Activated CD8-positive, alpha-beta memory T cell treated with anti-CD3 and anti-CD28 coated beads for 36 hours (primary cell): ENCODE results near the gene PRRX2. TPM values are rescaled to one million over a fixed set of nuclear protein-coding genes. Genes with fewer than 3 reads are reported as not detected.
"Not testable (repeated sequence)": the region's sequence is repeated elsewhere in the genome, so short reads cannot be mapped to it uniquely, and the experiment has no call there.

Source experiments
- CTCF ChIA-PET: fragments of 350-600 bp; sonication (Branson Sonifier 250); formaldehyde crosslinking; loops from one replicate; lab custom pipeline; 2021; ENCODE audit warnings: antibody characterized with exemption; lab: Charles Lee
- POLR2A ChIA-PET: fragments of 350-600 bp; sonication (Branson Sonifier 250); formaldehyde crosslinking; loops from one replicate; lab custom pipeline; 2021; ENCODE audit warnings: antibody characterized with exemption; lab: Charles Lee
- total RNA-seq, 2 experiments: library from RNA; stranded (reverse); gene quantifications; one replicate each; pipeline ENCODE4 v1.2.3, GENCODE V29; 2021

Gene PRRX2
- total RNA-seq, 2 experiments from 2014 or later: 0.63 to 0.99 TPM

DNA sequence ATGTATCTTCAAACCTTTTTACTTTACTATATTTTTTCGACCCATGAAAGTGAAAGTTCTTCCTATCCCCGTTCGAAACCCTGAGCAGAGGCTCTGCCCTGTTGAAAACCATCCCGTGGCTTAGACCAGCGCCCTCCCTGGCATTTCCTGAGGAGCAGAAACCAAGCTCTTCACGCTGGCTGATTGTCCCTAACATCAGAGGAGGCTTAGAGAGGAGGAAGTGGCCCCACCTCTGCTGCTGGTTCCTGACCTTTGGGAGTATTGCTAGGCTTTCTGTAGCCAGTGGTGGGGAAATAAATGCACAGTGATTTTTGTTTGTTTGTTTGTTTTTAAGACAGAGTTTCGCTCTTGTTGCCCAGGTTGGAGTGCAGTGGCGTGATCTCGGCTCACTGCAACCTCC lies 91.6 kb downstream of the PRRX2 start:
- POLR2A ChIA-PET: no interaction called here
- CTCF ChIA-PET: interaction anchor here (0.6 to 1.7 kb wide), 3 partner anchors 20 to 501 kb away, joined by 4 to 7 read pairs (median 5); no protein-coding TSS in a partner anchor

DNA sequence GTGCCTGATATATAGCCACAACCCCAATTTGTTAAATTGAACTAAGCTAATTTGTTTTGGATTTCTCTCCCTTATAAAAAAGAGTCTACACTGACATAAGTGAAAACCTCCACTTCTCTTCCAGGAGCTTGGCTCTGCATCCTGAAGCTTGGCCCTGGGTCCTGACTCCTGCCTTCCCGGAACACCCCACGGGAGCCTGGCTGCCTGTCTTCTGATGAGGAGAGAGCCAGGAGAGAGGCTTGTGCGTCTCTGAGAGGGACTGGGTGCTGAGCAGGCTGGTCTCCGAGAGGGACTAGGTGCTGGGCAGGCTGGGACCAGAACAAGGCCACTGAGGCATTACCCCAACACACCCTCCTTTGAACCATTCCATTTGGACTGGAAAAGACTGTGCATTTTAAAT lies 93.9 kb downstream of the PRRX2 start:
- ChIA-PET CTCF (interaction anchor here (1.5 kb wide), 1 partner anchor 21 kb away, joined by 3 read pairs; no protein-coding TSS in a partner anchor), POLR2A (no interaction called here)

DNA sequence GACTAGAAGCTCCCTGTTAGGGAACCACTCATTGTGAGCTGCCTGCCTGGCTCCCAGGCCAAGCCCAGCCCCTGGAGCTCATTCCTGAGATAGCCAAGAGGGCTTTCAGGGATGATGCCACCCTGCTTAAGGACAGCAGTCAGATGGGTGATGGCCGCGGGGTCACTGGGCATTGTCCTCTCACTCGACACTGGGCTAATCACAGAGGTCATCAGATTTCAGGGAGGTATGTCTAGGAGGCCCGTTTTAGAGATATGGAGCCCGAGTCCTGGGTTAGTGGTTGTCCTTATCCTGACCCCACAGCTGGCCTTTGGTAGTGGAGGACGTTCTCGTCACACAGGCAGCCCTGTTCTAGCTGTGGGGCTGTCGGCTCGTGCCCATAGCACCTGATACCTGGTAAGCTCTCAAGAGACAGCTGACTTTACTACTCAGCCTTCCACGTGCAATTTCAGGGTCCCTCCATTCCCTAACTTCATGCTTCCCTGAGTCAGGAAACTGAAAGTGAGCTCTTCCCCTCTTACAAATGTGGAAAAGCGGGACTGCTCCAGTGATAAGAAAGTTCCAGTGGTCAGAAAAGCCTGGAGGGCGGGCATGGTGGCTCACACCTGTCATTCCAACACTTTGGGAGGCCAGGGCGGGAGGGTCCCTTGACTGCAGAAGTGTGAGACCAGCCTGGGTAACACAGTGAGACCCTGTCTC lies 94.5 kb downstream of the PRRX2 start:
- ChIA-PET CTCF (interaction anchor here (1.5 kb wide), 1 partner anchor 21 kb away, joined by 3 read pairs; no protein-coding TSS in a partner anchor), POLR2A (no interaction called here)

DNA sequence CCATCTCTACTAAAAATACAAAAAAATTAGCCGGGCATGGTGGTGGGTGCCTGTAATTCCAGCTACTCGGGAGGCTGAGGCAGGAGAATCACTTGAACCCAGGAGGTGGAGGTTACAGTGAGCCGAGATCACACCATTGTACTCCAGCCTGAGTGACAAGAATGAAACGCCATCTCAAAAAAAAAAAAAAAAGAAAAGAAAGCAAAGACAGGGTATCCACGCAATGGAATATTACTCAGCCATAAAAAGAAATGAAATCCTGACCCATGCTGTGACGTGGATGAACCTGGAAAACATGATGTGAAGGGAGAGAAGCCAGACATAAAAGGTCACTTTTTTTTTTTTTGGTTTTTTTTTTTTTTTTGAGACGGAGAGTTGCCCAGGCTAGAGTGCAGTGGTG lies 95.3 kb downstream of the PRRX2 start:
- CTCF ChIA-PET: not testable (repeated sequence)

DNA sequence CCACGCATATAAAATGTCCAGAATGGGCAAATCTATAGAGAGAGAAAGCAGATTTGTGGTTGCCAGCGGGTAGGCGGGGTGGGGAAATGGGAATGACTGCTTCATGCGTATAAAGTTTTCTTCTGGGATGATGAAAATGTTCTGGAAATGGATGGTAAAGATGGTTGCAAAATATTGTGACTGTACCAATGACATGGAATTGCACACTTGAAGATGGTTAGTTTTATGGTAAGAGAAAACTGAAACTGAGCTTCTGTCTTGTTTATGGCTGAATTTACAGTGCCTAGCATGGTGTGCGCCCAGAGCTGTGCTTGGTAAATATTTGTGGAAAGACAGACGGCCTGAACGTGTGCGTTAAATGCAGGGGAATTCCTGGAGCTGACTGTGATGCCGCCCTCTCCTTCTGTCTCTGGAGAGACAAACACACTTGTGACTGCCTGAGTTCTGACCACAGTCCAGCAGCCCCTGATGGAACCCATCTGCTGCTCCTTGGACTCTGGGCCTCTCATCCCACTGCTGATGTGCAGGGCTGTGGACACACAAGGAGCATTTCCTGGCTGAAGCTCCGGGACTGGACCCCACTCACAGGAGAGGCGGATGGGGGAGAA lies 96.0 kb downstream of the PRRX2 start:
- CTCF ChIA-PET: interaction anchor here (0.5 kb wide), 1 partner anchor 36 kb away, joined by 3 read pairs; no protein-coding TSS in a partner anchor
- POLR2A ChIA-PET: no interaction called here

More for the DNA sequence above, 95.3 kb downstream of the PRRX2 start:
- POLR2A ChIA-PET: not testable (repeated sequence)

DNA sequence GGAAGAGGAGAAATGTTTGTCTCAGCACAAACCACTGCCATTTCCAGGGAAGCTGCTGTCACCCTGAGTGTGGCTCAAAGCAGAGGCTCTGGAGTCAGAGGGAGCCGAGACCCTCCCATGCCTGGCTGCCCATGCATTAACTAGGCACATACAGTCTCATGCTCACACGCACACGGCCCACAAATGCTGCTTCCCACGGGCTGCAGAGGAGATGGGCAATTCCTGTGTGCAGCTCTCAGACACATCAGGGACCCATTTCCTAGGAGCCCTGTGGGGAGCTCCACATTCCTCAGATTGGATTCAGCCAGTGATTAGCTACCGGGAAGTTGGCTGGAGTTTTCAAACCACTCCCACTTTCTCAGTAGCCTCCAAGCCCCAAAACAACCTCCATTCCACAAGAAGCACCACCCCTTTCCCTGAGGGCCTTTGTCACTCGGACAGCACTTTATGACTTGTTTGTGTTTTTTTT lies 96.5 kb downstream of the PRRX2 start:
- ChIA-PET POLR2A (no interaction called here), CTCF (interaction anchor here (0.5 kb wide), 1 partner anchor 37 kb away, joined by 3 read pairs; no protein-coding TSS in a partner anchor)

DNA sequence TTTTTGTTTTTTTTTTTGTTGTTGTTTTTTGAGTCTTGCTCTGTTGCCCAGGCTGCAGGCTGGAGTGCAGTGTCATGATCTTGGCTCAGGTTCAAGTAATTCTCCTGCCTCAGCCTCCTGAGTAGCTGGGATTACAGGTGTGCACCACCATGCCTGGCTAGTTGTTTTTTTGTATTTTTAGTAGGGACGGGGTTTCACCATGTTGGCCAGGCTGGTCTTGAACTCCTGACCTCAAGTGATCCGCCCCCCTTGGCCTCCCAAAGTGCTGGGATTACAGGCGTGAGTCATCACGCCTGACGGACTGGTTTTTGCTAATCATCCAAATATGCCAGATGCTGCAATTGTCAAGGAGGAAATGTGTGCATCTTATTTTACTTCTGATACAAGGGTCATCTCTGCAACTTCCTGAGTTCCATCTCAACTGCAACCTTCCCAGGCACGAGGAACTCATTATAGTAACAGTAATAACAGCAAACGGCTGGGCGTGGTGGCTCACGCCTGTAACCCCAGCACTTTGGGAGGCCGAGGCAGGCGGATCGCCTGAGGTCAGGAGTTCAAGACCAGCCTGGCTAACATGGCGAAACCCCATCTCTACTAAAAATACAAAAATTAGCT lies 97.0 kb downstream of the PRRX2 start:
- POLR2A ChIA-PET, CTCF ChIA-PET: not testable (repeated sequence)

DNA sequence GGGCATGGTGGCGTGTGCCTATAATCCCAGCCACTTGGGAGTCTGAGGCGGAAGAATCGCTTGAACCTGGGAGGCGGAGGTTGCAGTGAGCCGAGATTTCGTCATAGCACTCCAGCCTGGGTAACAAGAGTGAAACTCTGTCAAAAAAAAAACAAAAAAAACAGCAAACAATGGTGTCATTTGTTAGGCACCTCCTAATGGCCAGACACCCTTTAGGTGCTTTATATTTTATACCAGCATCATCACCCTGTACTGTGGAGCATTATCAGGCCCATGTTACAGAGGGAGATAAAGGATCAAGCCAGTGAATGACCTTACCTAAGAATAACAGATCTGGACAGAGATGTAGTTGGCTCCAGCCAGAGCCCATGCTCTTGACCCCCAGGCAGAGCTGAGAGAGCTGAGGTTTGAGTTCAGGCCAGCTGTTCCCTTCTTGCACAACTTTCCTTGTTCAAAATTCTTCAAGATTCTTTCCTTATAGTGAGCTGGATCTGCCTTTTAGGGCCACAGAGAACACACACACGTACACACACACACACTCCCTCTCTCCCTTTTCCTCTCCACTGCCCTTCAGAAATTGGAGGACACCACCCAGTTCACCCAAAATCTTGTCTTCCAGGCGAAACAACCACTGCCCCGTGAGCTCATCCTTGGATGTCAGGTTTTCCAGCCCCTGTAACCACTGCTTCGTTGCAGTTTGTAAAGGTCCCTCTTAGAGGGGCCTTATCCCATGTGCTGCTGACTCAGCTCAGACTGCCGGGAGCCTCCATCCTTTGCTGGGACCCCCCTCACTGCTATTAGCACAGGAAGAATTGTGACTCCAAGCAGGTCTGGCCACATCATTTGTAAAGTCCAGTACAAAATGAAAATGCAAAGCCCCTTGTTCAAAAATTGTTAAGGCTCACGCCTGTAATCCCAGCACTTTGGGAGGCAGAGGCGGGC lies 97.8 kb downstream of the PRRX2 start:
- POLR2A ChIA-PET: no interaction called here
- CTCF ChIA-PET: interaction anchor here (0.7 to 1.0 kb wide), 2 partner anchors 12 to 26 kb away, joined by 4 read pairs; no protein-coding TSS in a partner anchor

DNA sequence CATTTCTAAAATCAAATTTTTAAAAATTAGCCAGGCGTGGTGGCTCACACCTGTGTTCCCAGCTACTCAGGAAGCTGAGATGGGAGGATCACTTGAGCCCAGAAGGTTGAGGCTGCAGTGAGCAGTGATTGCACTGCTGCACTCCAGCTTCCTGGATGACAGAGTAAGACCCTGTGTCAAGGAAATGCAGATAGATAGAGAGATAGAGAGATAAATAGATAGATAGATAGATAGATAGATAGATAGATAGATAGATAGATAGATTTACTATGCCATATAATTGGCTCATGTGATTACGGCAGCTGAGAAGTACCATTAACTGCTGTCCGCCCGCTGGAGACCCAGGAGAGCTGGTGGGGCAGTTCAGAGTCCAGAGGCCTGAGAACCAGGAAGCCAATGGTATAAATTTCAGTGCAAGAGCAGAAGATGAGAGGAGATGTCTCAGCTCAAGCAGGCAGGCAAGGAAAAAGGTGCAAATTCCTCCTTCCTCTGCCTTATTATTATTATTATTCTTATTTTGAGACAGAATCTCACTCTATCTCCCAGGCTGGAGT lies 100.4 kb downstream of the PRRX2 start:
- ChIA-PET CTCF (interaction anchor here (0.6 to 1.1 kb wide), 2 partner anchors 10 to 795 kb away, joined by 3 read pairs; no protein-coding TSS in a partner anchor), POLR2A (no interaction called here)

DNA sequence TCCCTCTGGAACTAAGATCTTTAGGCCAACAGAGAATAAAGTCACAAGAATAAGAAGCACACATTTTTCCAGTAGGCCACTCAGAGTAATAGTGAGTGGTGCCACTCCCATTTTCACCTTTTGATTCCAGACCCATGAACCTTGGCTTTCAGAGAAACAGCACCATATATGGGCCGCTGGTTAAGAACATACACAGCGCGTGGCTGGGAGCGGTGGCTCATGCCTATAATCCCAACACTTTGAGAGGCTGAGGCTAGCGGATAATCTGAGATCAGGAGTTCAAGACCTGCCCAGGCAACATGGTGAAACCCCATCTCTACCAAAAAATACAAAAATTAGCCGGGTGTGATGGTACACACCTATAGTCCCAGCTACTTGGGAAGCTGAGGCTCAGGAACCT lies 103.0 kb downstream of the PRRX2 start:
- ChIA-PET POLR2A (no interaction called here), CTCF (interaction anchor here (0.7 kb wide), 1 partner anchor 29 kb away, joined by 3 read pairs; no protein-coding TSS in a partner anchor)

DNA sequence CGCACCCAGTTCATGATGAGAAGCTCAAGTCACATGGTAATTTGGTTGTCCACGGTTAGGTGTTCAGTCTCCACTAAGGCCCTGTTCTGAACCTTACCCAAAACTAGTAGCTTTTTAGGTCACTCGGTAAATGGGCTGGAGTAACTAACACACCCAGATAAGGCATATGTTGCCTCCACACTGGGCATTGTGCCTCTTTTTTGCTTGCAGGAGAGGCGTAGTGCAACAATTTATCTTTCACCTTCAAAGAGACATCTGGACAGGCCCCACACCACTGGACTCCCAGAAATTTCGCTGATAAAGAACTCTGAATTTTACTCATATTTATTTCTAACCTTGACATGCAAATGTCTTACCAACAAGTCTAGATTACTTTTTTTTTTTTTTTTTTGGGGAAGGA lies 104.2 kb downstream of the PRRX2 start:
- CTCF ChIA-PET: no interaction called here
- POLR2A ChIA-PET: no interaction called here

DNA sequence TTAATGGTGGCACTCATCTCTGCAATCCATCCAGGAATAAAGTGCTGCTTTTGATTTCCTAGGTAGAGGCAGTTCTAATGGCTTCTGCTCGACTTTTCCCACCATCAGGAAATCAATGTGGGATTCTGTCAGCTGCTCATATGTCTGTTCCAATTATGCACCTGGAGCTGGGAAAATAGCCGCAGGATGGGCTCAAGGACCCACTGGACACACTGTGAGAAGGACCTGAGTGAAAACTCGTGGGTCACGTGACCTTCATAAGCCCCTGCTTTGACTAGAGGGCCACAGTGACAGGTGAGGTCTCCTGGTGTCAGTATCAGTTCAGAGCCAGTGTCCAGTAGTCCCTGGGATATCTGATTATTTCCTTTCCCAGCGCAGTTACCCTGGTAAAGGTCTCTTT lies 105.3 kb downstream of the PRRX2 start:
- ChIA-PET CTCF (no interaction called here), POLR2A (no interaction called here)

Other genes with a start within 250 kb of the PRRX2 start
- gene C9orf50, start 44.5 kb upstream of the PRRX2 start, total RNA-seq: not detected
- gene NTMT1, start 39.5 kb upstream of the PRRX2 start, total RNA-seq: 10 to 100 TPM; 76.9 to 80.4 TPM
- gene ASB6, start 23.5 kb upstream of the PRRX2 start, total RNA-seq: 10 to 100 TPM; 25.3 to 26.7 TPM
- not detected for gene PTGES, start 87.4 kb downstream of the PRRX2 start, total RNA-seq
- gene TOR1B, start 137.5 kb downstream of the PRRX2 start, total RNA-seq: 10 to 100 TPM; 23.0 to 23.4 TPM
- 10 to 100 TPM; 47.5 to 50.6 TPM for gene TOR1A, start 158.5 kb downstream of the PRRX2 start, total RNA-seq
- 10 to 100 TPM; 70.0 to 72.3 TPM for gene C9orf78, start 169.6 kb downstream of the PRRX2 start, total RNA-seq
- 10 to 100 TPM; 52.2 to 54.2 TPM for gene USP20, start 169.8 kb downstream of the PRRX2 start, total RNA-seq